ENCODE data around the gene COPRS.

DNA sequence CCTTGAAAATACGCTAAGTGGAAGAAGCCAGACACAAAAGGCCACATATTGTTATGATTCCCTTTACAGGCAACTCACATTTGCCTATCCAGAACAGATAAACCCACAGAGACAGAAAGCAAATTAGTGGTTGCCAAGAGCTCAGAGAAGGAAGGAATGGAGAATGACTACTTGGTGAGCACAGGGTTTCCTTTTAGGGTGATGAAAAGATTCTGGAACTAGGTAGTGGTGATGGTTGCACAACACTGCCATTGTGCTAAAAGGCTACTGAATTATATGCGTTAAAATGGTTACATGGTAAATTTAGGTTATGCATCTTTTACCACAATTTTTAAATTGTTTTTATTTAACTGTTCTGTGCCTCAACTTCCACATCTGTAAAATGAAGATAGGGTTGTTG, 4.4 kb downstream of the COPRS start:
- TF ChIP-seq, protein P1, sequence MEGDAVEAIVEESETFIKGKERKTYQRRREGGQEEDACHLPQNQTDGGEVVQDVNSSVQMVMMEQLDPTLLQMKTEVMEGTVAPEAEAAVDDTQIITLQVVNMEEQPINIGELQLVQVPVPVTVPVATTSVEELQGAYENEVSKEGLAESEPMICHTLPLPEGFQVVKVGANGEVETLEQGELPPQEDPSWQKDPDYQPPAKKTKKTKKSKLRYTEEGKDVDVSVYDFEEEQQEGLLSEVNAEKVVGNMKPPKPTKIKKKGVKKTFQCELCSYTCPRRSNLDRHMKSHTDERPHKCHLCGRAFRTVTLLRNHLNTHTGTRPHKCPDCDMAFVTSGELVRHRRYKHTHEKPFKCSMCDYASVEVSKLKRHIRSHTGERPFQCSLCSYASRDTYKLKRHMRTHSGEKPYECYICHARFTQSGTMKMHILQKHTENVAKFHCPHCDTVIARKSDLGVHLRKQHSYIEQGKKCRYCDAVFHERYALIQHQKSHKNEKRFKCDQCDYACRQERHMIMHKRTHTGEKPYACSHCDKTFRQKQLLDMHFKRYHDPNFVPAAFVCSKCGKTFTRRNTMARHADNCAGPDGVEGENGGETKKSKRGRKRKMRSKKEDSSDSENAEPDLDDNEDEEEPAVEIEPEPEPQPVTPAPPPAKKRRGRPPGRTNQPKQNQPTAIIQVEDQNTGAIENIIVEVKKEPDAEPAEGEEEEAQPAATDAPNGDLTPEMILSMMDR (conservative IDR thresholded peaks at IDR 0.05; ENCODE audit: low read length) = no peak
- TF ChIP-seq EZH2phosphoT487 (IDR thresholded peaks at IDR 0.05; ENCODE audit: borderline replicate concordance) = no peak
